Retinal pigment epithelial cell (primary cell): ENCODE results near the gene NOS3.

ENCODE experiments used
- DNase-seq: peaks from one replicate; pipeline ENCODE4 v3.0.0-alpha.2; 2010; ENCODE audit warnings: low read depth
- H3K4me3 ChIP-seq: 2 replicates; pipeline ENCODE4 v1.5.1; 2011; ENCODE audit warnings: mild to moderate bottlenecking, low read length, control low read depth, moderate library complexity
- TF ChIP-seq, protein P1 (sequence below): conservative IDR thresholded peaks from 2 replicates; pipeline ENCODE4 v1.5.1; 2011; ENCODE audit warnings: low read depth, low read length, control low read depth, inconsistent platforms

Gene NOS3

DNA sequence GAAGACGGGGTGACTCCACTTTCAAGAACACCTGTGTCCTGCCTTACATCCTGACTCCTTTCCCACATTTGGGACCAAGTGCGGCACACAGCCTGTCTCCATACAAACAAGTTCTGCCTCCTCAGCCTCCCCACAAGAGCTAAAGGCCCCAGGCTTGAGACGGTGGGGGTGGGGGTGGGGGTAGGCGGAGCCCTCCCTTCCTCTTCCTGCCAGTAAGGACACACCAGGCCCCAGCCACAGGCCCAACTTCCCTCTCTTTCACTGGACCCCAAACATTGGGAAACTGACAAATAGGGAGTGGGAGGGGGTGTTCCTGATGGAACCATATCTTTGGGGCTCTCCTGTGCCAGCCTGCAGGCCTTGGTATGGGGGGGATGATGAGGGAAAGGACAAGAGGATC lies 62.3 kb downstream of the NOS3 start:
- H3K4me3 ChIP-seq = no peak overlapping the region
- DNase-seq = no peak

DNA sequence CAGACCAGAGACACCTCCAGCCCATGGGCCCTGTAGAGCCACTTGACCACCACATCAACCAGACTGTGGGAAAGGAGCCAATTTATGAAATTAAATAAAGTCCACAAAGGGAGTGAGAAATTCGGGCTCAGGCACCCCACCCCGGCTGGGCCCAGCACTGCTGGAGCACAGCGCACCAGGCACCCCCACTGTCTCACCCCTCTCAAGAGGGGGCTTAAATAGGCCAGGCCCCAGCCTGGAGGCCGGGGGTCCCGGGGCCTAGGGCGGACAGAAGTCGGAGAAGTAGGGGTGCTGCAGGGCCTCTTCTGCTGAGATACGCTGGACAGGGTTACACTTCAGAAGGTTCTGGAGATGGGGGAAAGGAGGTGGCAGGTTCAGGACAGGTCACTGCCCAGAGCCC lies 62.9 kb downstream of the NOS3 start:
- DNase-seq = no peak
- no peak overlapping the region for H3K4me3 ChIP-seq
- TF ChIP-seq, protein P1, sequence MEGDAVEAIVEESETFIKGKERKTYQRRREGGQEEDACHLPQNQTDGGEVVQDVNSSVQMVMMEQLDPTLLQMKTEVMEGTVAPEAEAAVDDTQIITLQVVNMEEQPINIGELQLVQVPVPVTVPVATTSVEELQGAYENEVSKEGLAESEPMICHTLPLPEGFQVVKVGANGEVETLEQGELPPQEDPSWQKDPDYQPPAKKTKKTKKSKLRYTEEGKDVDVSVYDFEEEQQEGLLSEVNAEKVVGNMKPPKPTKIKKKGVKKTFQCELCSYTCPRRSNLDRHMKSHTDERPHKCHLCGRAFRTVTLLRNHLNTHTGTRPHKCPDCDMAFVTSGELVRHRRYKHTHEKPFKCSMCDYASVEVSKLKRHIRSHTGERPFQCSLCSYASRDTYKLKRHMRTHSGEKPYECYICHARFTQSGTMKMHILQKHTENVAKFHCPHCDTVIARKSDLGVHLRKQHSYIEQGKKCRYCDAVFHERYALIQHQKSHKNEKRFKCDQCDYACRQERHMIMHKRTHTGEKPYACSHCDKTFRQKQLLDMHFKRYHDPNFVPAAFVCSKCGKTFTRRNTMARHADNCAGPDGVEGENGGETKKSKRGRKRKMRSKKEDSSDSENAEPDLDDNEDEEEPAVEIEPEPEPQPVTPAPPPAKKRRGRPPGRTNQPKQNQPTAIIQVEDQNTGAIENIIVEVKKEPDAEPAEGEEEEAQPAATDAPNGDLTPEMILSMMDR = no peak

More for the DNA sequence above, 62.3 kb downstream of the NOS3 start:
- TF ChIP-seq, protein P1 = no peak

DNA sequence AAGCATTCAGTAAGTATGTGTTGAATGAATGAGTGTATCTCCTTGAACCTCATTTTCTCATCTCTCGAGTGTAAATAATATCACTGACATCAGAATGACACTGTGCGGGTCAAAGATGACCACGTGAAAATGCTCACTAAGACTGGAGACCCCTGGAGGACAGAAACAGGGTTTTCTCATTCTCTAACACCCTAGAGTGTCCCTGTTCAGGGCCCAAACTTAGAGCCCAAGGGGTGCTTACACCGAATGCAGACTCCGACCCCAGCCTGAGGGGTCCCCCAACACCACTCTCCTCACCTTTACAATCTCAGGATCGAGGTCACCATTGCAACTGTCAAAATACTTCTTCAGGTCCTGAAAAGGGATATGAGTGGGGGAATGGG lies 65.5 kb downstream of the NOS3 start:
- no peak for DNase-seq
- TF ChIP-seq, protein P1 = no peak
- H3K4me3 ChIP-seq = no peak overlapping the region

DNA sequence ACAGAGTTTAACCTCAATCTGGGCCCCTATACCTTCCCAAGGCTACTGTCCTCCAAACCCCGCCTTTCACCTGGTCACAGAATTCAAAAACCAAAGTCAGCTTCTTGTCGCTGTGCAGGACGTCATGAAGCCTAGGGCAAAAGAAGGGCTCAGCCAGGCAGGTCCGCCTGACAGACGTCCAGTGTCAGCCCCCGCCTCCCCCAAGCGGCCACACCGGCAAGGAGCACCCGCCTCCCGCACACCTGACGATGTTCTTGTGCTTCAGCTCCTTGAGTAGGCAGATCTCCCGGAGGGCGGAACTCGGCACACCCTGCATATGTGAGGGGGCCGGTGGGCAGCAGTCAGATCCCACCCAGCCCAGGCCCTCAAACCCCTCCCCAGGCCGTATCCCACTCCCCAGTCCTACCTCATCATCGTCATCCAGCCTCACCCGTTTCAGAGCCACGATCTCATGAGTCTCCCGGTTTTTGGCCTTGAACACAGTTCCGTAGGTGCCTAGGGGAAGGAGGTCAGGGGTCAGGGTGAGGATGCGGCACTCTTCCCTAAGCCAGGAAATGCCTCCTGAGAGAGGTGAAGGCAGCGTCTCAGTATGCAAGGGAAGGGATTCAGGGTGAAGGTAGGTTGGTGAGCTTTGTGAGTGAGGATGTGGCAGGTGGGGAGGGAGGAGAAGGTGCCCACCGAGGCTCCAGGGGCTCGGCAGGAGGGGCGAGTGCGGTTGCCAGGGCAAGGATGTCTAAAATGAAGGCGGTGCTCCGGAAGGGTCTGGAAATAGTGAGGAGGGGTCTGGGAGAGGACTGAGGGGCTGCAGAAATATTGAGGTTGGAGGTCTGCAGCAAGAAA lies 66.1 kb downstream of the NOS3 start:
- TF ChIP-seq, protein P1 = peak; percentile 6
- peak overlapping the region; percentile 80 for H3K4me3 ChIP-seq
- DNase-seq = no peak

DNA sequence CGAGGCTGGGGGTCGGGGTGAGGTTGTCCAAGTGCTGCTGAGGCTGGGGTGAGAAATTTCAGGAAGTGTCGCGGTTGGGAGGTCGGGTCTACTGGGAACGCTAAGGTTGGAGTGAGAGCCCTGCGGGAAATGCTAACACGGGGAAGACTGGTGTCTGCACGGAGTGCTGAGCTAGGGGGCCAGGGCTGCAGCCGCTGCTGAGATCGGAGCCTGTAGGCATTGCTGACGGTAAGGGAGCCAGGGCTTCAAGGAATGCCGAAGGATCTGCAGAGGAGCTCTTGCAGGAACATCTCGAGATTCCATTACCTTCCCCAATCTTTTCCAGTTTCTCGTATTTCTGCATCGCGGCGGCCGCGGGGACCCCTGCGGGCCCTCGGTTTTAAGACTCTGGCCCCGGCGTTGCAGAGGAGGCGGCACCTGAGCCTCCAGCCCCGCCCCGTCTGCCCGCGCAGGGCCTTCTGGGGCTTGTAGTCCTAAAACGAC lies 66.7 kb downstream of the NOS3 start, which contains the start of gene CDK5:
CDK5 (minus strand) TSS at position 392 of the 483 bp plus-strand sequence; CDS start at position 343, 49 bp downstream.
- peak within 1 kb of the TSS; percentile 80 for H3K4me3 ChIP-seq
- no peak for DNase-seq
- TF ChIP-seq, protein P1 = no peak

DNA sequence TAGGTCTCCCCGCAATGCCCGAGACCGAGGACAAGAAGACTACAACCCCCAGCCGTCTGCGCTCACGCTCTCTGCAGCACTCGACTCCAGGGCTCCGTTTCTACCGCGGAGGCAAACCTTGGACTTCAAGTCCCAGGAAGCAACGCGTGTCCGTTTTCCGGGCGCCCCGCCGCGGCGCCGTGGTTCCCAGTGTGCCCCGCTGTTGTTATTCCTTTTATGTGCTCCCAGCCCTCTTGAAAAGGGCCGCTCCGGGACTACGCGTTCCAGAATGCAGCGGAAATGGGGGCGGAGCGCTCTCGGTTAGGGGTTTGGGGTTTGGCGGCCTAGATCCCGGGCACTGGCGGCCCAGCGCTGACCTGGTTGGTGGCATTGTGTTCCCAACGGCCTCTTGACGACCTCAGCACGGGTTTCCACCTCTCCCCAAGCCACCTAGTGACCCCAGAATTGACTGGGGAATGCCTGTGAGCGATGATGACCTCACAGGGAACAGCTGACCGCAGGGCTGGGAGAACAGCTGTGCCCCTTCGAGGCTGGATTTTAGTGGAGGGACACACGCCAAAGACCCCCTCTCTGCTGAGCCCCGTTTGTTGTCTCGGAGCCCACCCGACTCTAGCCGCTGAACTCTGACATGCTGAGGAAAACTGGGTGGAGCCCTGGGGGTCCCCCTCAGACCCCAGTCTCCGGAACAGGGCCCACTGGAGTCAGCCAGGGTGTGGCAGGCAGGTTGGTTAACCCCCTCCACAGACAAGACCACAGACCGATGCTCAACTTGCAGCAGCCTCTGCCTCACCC lies 67.4 kb downstream of the NOS3 start:
- peak overlapping the region; percentile 80 for H3K4me3 ChIP-seq
- DNase-seq = peak; percentile 99
- TF ChIP-seq, protein P1 = no peak
